22Rv1 (cell line): ENCODE results near the gene TNRC18.

Experiments used
- ZFX ChIP-seq: fragments of 450-650 bp; IDR thresholded peaks from 2 replicates; pipeline ENCODE4 v1.6.1; 2017; ENCODE audit warnings: antibody characterized with exemption, borderline replicate concordance
- TF ChIP-seq, protein P1 (sequence below): fragments of 450-650 bp; IDR thresholded peaks from 2 replicates; pipeline ENCODE4 v1.5.1; 2017; ENCODE audit warnings: mild to moderate bottlenecking

DNA sequence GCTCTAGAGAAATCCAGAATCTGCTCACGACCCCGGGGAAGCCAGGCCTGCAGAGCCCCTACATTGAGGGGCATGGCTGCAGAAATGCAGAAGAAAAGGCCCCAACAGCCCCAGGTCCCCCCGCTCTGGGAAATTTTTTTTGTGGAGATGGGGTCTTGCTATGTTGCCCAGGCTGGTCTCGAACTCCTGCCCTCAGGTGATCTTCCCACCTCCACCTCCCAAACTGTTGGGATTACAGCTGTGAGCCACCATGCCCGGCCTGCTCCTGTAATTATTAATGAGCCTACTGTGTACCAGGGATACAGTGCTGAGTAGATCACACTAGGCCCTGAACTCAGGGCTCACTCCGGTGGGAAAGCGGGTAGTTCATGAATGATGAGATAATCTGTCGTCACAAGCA lies 29.9 kb downstream of the TNRC18 start:
- TF ChIP-seq, protein P1, sequence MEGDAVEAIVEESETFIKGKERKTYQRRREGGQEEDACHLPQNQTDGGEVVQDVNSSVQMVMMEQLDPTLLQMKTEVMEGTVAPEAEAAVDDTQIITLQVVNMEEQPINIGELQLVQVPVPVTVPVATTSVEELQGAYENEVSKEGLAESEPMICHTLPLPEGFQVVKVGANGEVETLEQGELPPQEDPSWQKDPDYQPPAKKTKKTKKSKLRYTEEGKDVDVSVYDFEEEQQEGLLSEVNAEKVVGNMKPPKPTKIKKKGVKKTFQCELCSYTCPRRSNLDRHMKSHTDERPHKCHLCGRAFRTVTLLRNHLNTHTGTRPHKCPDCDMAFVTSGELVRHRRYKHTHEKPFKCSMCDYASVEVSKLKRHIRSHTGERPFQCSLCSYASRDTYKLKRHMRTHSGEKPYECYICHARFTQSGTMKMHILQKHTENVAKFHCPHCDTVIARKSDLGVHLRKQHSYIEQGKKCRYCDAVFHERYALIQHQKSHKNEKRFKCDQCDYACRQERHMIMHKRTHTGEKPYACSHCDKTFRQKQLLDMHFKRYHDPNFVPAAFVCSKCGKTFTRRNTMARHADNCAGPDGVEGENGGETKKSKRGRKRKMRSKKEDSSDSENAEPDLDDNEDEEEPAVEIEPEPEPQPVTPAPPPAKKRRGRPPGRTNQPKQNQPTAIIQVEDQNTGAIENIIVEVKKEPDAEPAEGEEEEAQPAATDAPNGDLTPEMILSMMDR: no peak
- TF ChIP-seq ZFX: no peak
